ENCODE data around the gene ZNF337.
"Not testable (repeated sequence)": the region's sequence is repeated elsewhere in the genome, so short reads cannot be mapped to it uniquely, and the experiment has no call there.

Gene ZNF337

GRCh38 chr20:25637247-25637646 is 59.4 kb downstream of the ZNF337 start:
- H3K36me3 ChIP-seq (ENCODE audit: insufficient read depth, low read length) = peaks cover 2% of the 10 kb centered on the region
- no peaks in the 10 kb centered on the region for H3K27me3 ChIP-seq (ENCODE audit: insufficient read depth, low read length)
- peaks cover 2% of the 10 kb centered on the region for H3K9me3 ChIP-seq (ENCODE audit: low read length)
- no peak overlapping the region for H3K4me3 ChIP-seq (ENCODE audit: low read length)
- H2AFZ ChIP-seq (ENCODE audit: low read depth, low read length) = no peak overlapping the region
- no peaks in the 10 kb centered on the region for H3K4me1 ChIP-seq (ENCODE audit: insufficient read depth, low read length)

- Histone ChIP-seq H2AFZ (ENCODE audit: low read depth, low read length) (no peak overlapping the region), H3K4me3 (ENCODE audit: low read length) (no peak overlapping the region), H3K27me3 (ENCODE audit: insufficient read depth, low read length) (no peaks in the 10 kb centered on the region), H3K4me1 (ENCODE audit: insufficient read depth, low read length) (no peaks in the 10 kb centered on the region), H3K36me3 (ENCODE audit: insufficient read depth, low read length) (peaks cover 2% of the 10 kb centered on the region), H3K9me3 (ENCODE audit: low read length) (peaks cover 5% of the 10 kb centered on the region)
These were observed 63.5 kb downstream of the ZNF337 start for GRCh38 chr20:25632940-25633790.

GRCh38 chr20:25630615-25631014 is 66.0 kb downstream of the ZNF337 start:
- H3K27me3 ChIP-seq (ENCODE audit: insufficient read depth, low read length); H3K36me3 ChIP-seq (ENCODE audit: insufficient read depth, low read length); H3K4me3 ChIP-seq (ENCODE audit: low read length); H3K9me3 ChIP-seq (ENCODE audit: low read length); H2AFZ ChIP-seq (ENCODE audit: low read depth, low read length); H3K4me1 ChIP-seq (ENCODE audit: insufficient read depth, low read length): not testable (repeated sequence)

- Histone ChIP-seq H3K4me3 (ENCODE audit: low read length) (no peak overlapping the region), H2AFZ (ENCODE audit: low read depth, low read length) (no peak overlapping the region), H3K27me3 (ENCODE audit: insufficient read depth, low read length) (no peaks in the 10 kb centered on the region), H3K4me1 (ENCODE audit: insufficient read depth, low read length) (no peaks in the 10 kb centered on the region), H3K36me3 (ENCODE audit: insufficient read depth, low read length) (peaks cover 2% of the 10 kb centered on the region), H3K9me3 (ENCODE audit: low read length) (peaks cover 4% of the 10 kb centered on the region)
These were observed 66.7 kb downstream of the ZNF337 start for GRCh38 chr20:25629816-25630499.

- no peak overlapping the region for H3K4me3 ChIP-seq (ENCODE audit: low read length)
- no peak overlapping the region for H2AFZ ChIP-seq (ENCODE audit: low read depth, low read length)
- H3K4me1 ChIP-seq (ENCODE audit: insufficient read depth, low read length) = peaks cover 8% of the 10 kb centered on the region
- no peaks in the 10 kb centered on the region for H3K36me3 ChIP-seq (ENCODE audit: insufficient read depth, low read length)
- peaks cover 4% of the 10 kb centered on the region for H3K9me3 ChIP-seq (ENCODE audit: low read length)
- H3K27me3 ChIP-seq (ENCODE audit: insufficient read depth, low read length) = no peaks in the 10 kb centered on the region
These were observed 69.9 kb downstream of the ZNF337 start for GRCh38 chr20:25626779-25627178.

- Histone ChIP-seq H3K36me3 (ENCODE audit: insufficient read depth, low read length) (no peaks in the 10 kb centered on the region), H3K4me3 (ENCODE audit: low read length) (peak overlapping the region; percentile 64)
These were observed 72.1 kb downstream of the ZNF337 start for GRCh38 chr20:25624500-25624939.

More at GRCh38 chr20:25624500-25624939, 72.1 kb downstream of the ZNF337 start:
- peaks cover 4% of the 10 kb centered on the region for H3K9me3 ChIP-seq (ENCODE audit: low read length)
- H3K27me3 ChIP-seq (ENCODE audit: insufficient read depth, low read length) = no peaks in the 10 kb centered on the region
- peak overlapping the region; percentile 97 for H2AFZ ChIP-seq (ENCODE audit: low read depth, low read length)
- peaks cover 8% of the 10 kb centered on the region for H3K4me1 ChIP-seq (ENCODE audit: insufficient read depth, low read length)
